Measurements from ENCODE around the gene SASS6.

DNA sequence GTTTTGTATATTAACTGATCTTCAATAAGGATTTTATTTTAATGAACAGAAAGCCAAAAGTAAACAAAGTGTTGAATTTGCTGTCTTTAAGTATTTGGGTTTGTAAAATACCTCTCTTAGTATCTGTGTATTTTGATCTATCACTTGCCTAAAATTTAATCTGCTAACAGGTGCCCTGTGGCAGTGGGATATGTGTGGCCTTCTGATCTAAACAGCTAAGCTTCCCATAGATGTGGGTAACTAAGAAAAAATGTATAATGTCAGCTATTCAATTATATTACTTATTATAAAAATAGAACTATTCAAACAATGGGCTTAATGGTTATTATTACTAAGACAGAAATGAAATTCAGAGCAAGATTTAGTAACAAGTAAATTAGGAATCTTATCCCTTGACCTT is 30.2 kb upstream of the SASS6 start:
- no peak for TF ChIP-seq POLR2A (IDR thresholded peaks at IDR 0.05; ENCODE audit: low read length)
- no peak for TF ChIP-seq GATA1 (IDR thresholded peaks at IDR 0.05; ENCODE audit: low read depth, low read length)

Measured in erythroblast (primary cell).